Measurements from ENCODE around the gene SEMA5A.

The SEMA5A gene

DNA sequence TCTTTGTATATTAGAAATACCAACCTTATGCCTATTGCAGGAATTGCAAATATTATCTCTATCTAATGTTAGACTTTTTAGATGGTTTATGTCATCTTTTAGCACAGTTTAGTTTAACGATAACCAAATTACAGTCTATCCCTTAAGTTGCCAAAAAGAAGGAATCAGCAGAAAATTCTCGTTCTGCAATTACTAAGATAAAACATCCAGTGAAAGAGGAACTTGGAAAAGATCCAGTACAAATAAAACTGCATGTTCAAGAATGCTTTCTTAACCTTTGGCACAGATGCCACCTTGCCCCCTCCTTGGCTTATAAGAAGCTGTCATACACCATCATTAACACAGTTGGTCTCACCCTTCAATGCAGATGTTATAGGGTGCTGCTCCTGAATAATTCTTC, 124.0 kb downstream of the SEMA5A start:
- no peak overlapping the region for H3K4me3 Mint-ChIP-seq
- peaks cover 12% of the 10 kb centered on the region for H3K4me1 Mint-ChIP-seq
- H3K27me3 Mint-ChIP-seq (ENCODE audit: low read depth, poor library complexity), result no peaks in the 10 kb centered on the region
- no peak for DNase-seq
- no peak overlapping the region for H3K27ac Mint-ChIP-seq
- TF ChIP-seq, protein P1, sequence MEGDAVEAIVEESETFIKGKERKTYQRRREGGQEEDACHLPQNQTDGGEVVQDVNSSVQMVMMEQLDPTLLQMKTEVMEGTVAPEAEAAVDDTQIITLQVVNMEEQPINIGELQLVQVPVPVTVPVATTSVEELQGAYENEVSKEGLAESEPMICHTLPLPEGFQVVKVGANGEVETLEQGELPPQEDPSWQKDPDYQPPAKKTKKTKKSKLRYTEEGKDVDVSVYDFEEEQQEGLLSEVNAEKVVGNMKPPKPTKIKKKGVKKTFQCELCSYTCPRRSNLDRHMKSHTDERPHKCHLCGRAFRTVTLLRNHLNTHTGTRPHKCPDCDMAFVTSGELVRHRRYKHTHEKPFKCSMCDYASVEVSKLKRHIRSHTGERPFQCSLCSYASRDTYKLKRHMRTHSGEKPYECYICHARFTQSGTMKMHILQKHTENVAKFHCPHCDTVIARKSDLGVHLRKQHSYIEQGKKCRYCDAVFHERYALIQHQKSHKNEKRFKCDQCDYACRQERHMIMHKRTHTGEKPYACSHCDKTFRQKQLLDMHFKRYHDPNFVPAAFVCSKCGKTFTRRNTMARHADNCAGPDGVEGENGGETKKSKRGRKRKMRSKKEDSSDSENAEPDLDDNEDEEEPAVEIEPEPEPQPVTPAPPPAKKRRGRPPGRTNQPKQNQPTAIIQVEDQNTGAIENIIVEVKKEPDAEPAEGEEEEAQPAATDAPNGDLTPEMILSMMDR (IDR thresholded peaks at IDR 0.05), result no peak
- peaks cover 15% of the 10 kb centered on the region for H3K9me3 Mint-ChIP-seq
- H3K36me3 Mint-ChIP-seq (ENCODE audit: low read depth), result peaks cover 30% of the 10 kb centered on the region

- DNase-seq, result no peak
- H3K4me1 Mint-ChIP-seq, result peaks cover 5% of the 10 kb centered on the region
- no peak overlapping the region for H3K4me3 Mint-ChIP-seq
- H3K27ac Mint-ChIP-seq, result no peak overlapping the region
- H3K9me3 Mint-ChIP-seq, result peaks cover 15% of the 10 kb centered on the region
- no peaks in the 10 kb centered on the region for H3K27me3 Mint-ChIP-seq (ENCODE audit: low read depth, poor library complexity)
- H3K36me3 Mint-ChIP-seq (ENCODE audit: low read depth), result peaks cover 30% of the 10 kb centered on the region
- TF ChIP-seq, protein P1 (IDR thresholded peaks at IDR 0.05), result no peak
Measured at GRCh38 chr5:9419794-9420193, 126.1 kb downstream of the SEMA5A start.

DNA sequence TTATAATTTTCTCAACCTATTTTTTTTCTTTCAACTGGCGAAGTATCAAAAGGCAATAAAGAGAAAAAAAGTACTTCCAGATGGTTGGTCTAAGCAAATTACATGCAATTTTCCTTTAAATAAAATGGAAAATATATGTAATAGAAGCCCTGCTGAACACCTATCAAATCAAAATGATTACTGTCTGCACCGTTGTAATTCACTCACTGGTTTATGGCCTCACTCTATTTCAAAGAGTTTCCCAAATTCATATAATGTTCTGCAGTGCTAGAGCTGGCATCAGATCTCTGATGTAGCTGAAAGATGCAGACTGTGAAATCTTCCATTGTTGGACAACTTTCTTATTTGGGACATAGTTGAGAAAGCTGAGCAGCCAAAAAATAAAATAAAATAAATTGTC, 130.3 kb downstream of the SEMA5A start:
- peaks cover 18% of the 10 kb centered on the region for H3K36me3 Mint-ChIP-seq (ENCODE audit: low read depth)
- TF ChIP-seq, protein P1 (IDR thresholded peaks at IDR 0.05), result no peak
- no peak overlapping the region for H3K4me3 Mint-ChIP-seq
- H3K27ac Mint-ChIP-seq, result no peak overlapping the region
- no peak for DNase-seq
- H3K9me3 Mint-ChIP-seq, result peaks cover 15% of the 10 kb centered on the region
- H3K27me3 Mint-ChIP-seq (ENCODE audit: low read depth, poor library complexity), result no peaks in the 10 kb centered on the region
- H3K4me1 Mint-ChIP-seq, result no peaks in the 10 kb centered on the region

GRCh38 chr5:9415091-9415490, 130.8 kb downstream of the SEMA5A start:
- no peak overlapping the region for H3K4me3 Mint-ChIP-seq
- H3K36me3 Mint-ChIP-seq (ENCODE audit: low read depth), result peaks cover 18% of the 10 kb centered on the region
- peaks cover 15% of the 10 kb centered on the region for H3K9me3 Mint-ChIP-seq
- DNase-seq, result no peak
- TF ChIP-seq, protein P1 (IDR thresholded peaks at IDR 0.05), result no peak
- H3K27ac Mint-ChIP-seq, result no peak overlapping the region
- H3K27me3 Mint-ChIP-seq (ENCODE audit: low read depth, poor library complexity), result no peaks in the 10 kb centered on the region
- H3K4me1 Mint-ChIP-seq, result no peaks in the 10 kb centered on the region

- Mint-ChIP-seq H3K27ac (no peak overlapping the region), H3K4me3 (no peak overlapping the region), H3K4me1 (peaks cover 5% of the 10 kb centered on the region), H3K9me3 (no peaks in the 10 kb centered on the region), H3K27me3 (ENCODE audit: low read depth, poor library complexity) (peaks cover 7% of the 10 kb centered on the region), H3K36me3 (ENCODE audit: low read depth) (no peaks in the 10 kb centered on the region)
- no peak for DNase-seq
- TF ChIP-seq, protein P1 (IDR thresholded peaks at IDR 0.05), result no peak
Measured at GRCh38 chr5:9411142-9411541, 134.7 kb downstream of the SEMA5A start.

DNA sequence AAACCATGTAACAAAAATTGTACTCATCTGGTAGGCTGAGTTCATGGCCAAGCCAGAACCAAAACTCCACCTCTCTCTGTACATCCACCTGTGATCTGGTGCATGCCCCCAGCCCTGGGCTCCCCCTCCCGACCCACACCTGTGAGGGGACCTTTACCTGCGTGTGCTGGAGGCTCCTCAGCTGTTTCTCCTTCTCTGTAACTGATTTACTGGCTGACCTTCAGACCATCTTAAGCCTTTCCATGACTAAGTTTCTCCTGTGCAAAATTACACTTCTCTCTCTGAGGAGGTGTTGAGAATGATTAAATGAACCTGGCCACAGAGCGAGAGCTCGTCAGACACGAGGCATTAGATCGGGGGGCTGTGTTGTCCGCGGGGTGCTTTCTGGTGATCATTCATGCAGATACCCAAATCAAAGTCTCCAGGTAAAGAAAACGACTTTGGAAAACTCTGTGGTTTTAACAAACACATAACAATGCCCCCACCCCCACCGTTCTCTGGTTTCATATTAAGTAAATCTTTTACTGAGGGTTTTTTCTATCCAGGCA, 136.4 kb downstream of the SEMA5A start:
- Mint-ChIP-seq H3K36me3 (ENCODE audit: low read depth) (no peaks in the 10 kb centered on the region), H3K4me1 (peaks cover 5% of the 10 kb centered on the region), H3K27ac (peak overlapping the region; percentile 20), H3K27me3 (ENCODE audit: low read depth, poor library complexity) (peaks cover 7% of the 10 kb centered on the region), H3K9me3 (no peaks in the 10 kb centered on the region), H3K4me3 (no peak overlapping the region)
- TF ChIP-seq, protein P1 (IDR thresholded peaks at IDR 0.05), result no peak
- no peak for DNase-seq

Data from nephron progenitor cell (in vitro differentiated cells).